NCI-H69 (cell line): ENCODE results near the gene CDHR4.
"Not testable (repeated sequence)": the region's sequence is repeated elsewhere in the genome, so short reads cannot be mapped to it uniquely, and the experiment has no call there.

ENCODE experiments used
- DNase-seq: peaks from one replicate; lab custom pipeline; 2025; lab: John Stamatoyannopoulos, UW

Gene CDHR4

GRCh38 chr3:49799761-49800160, at the start of gene CDHR4:
CDHR4 (minus strand) TSS chr3:49799873; CDS start chr3:49799812, 61 bp downstream.
- DNase-seq = no peak

GRCh38 chr3:49845694-49846093, 46.0 kb upstream of the CDHR4 start:
- no peak for DNase-seq

- no peak for DNase-seq
Observed at GRCh38 chr3:49844464-49845183, 45.0 kb upstream of the CDHR4 start.

- no peak for DNase-seq
Observed at GRCh38 chr3:49842843-49843517, 43.3 kb upstream of the CDHR4 start.

GRCh38 chr3:49841806-49842205, 42.1 kb upstream of the CDHR4 start:
- no peak for DNase-seq

- peak; percentile 65 for DNase-seq
Observed at GRCh38 chr3:49841126-49841696, 41.5 kb upstream of the CDHR4 start.

- DNase-seq = no peak
Observed at GRCh38 chr3:49840388-49840787, 40.7 kb upstream of the CDHR4 start.

- DNase-seq = peak; percentile 57
Observed at GRCh38 chr3:49839193-49839809, 39.6 kb upstream of the CDHR4 start.

GRCh38 chr3:49831341-49831740, 31.7 kb upstream of the CDHR4 start:
- no peak for DNase-seq

- no peak for DNase-seq
Observed at GRCh38 chr3:49826016-49826415, 26.3 kb upstream of the CDHR4 start.

GRCh38 chr3:49823131-49823530, 23.5 kb upstream of the CDHR4 start:
- not testable (repeated sequence) for DNase-seq

- DNase-seq = no peak
Observed at GRCh38 chr3:49813497-49814174, 14.0 kb upstream of the CDHR4 start, which contains the start of gene UBA7. UBA7 (minus strand) TSS chr3:49813953; CDS start chr3:49813787, 166 bp downstream.

GRCh38 chr3:49812916-49813496, 13.3 kb upstream of the CDHR4 start:
- no peak for DNase-seq

- no peak for DNase-seq
Observed at GRCh38 chr3:49807431-49808114, 7.9 kb upstream of the CDHR4 start.

GRCh38 chr3:49806850-49807249, 7.2 kb upstream of the CDHR4 start:
- no peak for DNase-seq

- no peak for DNase-seq
Observed at GRCh38 chr3:49805897-49806701, 6.4 kb upstream of the CDHR4 start.

GRCh38 chr3:49805367-49805782, 5.7 kb upstream of the CDHR4 start:
- peak; percentile 47 for DNase-seq

- no peak for DNase-seq
Observed at GRCh38 chr3:49804141-49805041, 4.7 kb upstream of the CDHR4 start.

- DNase-seq = peak; percentile 67
Observed at GRCh38 chr3:49803465-49804140, 3.9 kb upstream of the CDHR4 start.
